A673 (cell line): Measurements from ENCODE around the gene GPR158. TPM values are rescaled to one million over a fixed set of nuclear protein-coding genes. Genes with fewer than 3 reads are reported as not detected.

Experiments used
- BruUV-seq: library from RNA; stranded (reverse); fragments of 400-500 nt; replicated peaks from 2 replicates; lab custom pipeline; 2021; lab: Mats Ljungman, UMichigan
- CTCF ChIA-PET: fragments of 300-600 bp; sonication (Branson Sonifier 250); formaldehyde crosslinking; loops from one replicate; lab custom pipeline; 2022; ENCODE audit warnings: antibody characterized with exemption; lab: Charles Lee
- POLR2A ChIA-PET: fragments of 300-600 bp; sonication (Branson Sonifier 250); formaldehyde crosslinking; loops from one replicate; lab custom pipeline; 2022; ENCODE audit warnings: antibody characterized with exemption; ENCODE audit not compliant: low non-redundant PET; lab: Charles Lee
- DNase-seq: peaks from one replicate; pipeline ENCODE4 v3.0.0-alpha.2; 2015; ENCODE audit warnings: low spot score
- H3K27ac ChIP-seq: fragments of 200-600 bp; sonication (generic); 2 replicates; pipeline ENCODE4 v1.5.1; 2016; ENCODE audit warnings: mixed run types, low read depth, mild to moderate bottlenecking, mixed read lengths, antibody characterized with exemption, low read length; ENCODE audit not compliant: poor library complexity, severe bottlenecking
- H3K27me3 ChIP-seq: fragments of 200-600 bp; sonication (generic); replicated peaks from 2 replicates; pipeline ENCODE4 v1.6.1; 2017; ENCODE audit warnings: mixed run types, low read depth, mild to moderate bottlenecking, mixed read lengths, antibody characterized with exemption, low read length; ENCODE audit not compliant: insufficient read depth, poor library complexity
- H3K36me3 ChIP-seq: fragments of 200-600 bp; sonication (generic); 2 replicates; pipeline ENCODE4 v1.6.1; 2016; ENCODE audit warnings: mixed run types, mild to moderate bottlenecking, mixed read lengths, antibody characterized with exemption, low read length; ENCODE audit not compliant: insufficient read depth, poor library complexity, severe bottlenecking
- H3K4me1 ChIP-seq: fragments of 200-600 bp; sonication (generic); 2 replicates; pipeline ENCODE4 v1.6.1; 2017; ENCODE audit warnings: mixed run types, mild to moderate bottlenecking, mixed read lengths, antibody characterized with exemption, low read length; ENCODE audit not compliant: insufficient read depth, poor library complexity, severe bottlenecking
- H3K4me3 ChIP-seq: fragments of 200-600 bp; sonication (generic); 2 replicates; pipeline ENCODE4 v1.5.1; 2016; ENCODE audit warnings: low read depth, mixed run types, mild to moderate bottlenecking, mixed read lengths, low read length; ENCODE audit not compliant: poor library complexity, severe bottlenecking
- H3K9me3 ChIP-seq: fragments of 200-600 bp; sonication (generic); 2 replicates; pipeline ENCODE4 v1.6.1; 2016; ENCODE audit warnings: mixed run types, low read depth, mild to moderate bottlenecking, mixed read lengths, antibody characterized with exemption, low read length; ENCODE audit not compliant: poor library complexity, severe bottlenecking
- EZH2 ChIP-seq: fragments of 200-600 bp; sonication (generic); IDR thresholded peaks from 2 replicates; pipeline ENCODE4 v1.6.1; 2017; ENCODE audit warnings: borderline replicate concordance, low read depth, mild to moderate bottlenecking, mixed read lengths, antibody characterized with exemption, low read length; ENCODE audit not compliant: poor library complexity, severe bottlenecking
- intact Hi-C: fragments of 100-400 bp; cut with micrococcal nuclease; formaldehyde crosslinking; loops from one replicate; pipeline ENCODE4 v1.10.0; 2022; ENCODE audit not compliant: unreplicated experiment
- total RNA-seq: library from RNA; stranded (reverse); gene quantifications from 2 replicates; pipeline ENCODE4 v1.2.3, GENCODE V29; 2021
- TF ChIP-seq, protein P1 (sequence below): fragments of 300-800, 200-600 bp; sonication (generic); conservative IDR thresholded peaks from 2 replicates; pipeline ENCODE4 v1.5.1; 2017; ENCODE audit warnings: low read depth, mild to moderate bottlenecking, antibody characterized with exemption, low read length, moderate library complexity, mixed read lengths

Gene GPR158
- total RNA-seq, 1 experiment from 2014 or later = not detected

DNA sequence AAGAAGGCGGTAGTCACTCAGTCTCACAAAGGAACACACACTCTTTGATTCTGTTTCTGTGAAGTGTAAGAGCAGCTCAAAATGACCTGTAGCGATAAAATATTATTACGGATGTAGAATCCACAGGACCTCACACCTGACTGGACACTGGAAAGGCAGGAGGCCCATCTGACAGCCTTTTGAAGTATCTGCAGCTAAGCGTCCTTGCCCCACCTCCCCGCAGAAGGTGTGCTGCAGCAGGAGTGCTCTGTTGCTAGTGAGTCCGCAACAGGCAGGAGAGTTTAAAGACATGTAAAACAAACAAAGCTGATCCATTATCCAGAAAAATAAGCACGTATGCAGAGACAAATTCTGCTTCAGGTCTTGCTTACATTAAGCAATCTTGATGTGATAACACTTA, 355.5 kb downstream of the GPR158 start:
- intact Hi-C loops = no loop called here

DNA sequence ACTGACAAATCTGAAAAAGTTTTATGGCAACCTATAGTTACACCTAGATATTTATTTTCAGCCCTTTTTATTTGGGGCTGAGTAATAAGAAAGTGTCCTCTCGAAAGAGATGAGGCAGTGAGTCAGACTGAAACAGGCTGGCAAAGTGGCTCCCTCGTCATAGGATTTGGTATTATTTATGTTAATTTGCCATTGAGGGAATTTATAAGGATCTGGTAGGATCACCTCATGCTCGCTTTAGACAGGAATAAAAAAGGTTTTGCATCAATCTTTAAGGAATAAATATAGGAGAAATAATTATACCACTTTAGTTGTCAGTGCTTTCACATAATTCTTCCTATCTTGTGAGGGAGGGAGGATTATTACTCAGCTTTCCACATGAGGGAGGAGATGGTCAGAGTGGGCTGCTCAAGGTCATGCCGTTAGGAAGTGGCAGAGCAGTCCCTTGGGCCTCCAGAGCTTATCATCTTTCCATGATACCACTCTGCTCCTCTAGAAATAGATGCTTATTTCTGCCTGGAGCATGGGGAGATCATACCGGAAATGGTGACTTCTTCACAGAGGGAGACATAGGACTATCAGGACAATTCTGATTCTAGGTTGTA, 356.8 kb downstream of the GPR158 start:
- TF ChIP-seq EZH2 = no peak
- TF ChIP-seq, protein P1, sequence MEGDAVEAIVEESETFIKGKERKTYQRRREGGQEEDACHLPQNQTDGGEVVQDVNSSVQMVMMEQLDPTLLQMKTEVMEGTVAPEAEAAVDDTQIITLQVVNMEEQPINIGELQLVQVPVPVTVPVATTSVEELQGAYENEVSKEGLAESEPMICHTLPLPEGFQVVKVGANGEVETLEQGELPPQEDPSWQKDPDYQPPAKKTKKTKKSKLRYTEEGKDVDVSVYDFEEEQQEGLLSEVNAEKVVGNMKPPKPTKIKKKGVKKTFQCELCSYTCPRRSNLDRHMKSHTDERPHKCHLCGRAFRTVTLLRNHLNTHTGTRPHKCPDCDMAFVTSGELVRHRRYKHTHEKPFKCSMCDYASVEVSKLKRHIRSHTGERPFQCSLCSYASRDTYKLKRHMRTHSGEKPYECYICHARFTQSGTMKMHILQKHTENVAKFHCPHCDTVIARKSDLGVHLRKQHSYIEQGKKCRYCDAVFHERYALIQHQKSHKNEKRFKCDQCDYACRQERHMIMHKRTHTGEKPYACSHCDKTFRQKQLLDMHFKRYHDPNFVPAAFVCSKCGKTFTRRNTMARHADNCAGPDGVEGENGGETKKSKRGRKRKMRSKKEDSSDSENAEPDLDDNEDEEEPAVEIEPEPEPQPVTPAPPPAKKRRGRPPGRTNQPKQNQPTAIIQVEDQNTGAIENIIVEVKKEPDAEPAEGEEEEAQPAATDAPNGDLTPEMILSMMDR = no peak
- Histone ChIP-seq H3K4me3 (no peak overlapping the region), H3K4me1 (no peaks in the 10 kb centered on the region), H3K36me3 (no peaks in the 10 kb centered on the region), H3K27ac (no peak overlapping the region), H3K9me3 (no peaks in the 10 kb centered on the region), H3K27me3 (peaks cover 7% of the 10 kb centered on the region)
- no peak for DNase-seq
- ChIA-PET POLR2A (no interaction called here), CTCF (no interaction called here)
- no TSS peak for BruUV-seq
- intact Hi-C loops = no loop called here

More for the DNA sequence above, 355.5 kb downstream of the GPR158 start:
- Histone ChIP-seq H3K4me3 (no peak overlapping the region), H3K27ac (no peak overlapping the region), H3K27me3 (peaks cover 7% of the 10 kb centered on the region), H3K36me3 (no peaks in the 10 kb centered on the region), H3K9me3 (no peaks in the 10 kb centered on the region), H3K4me1 (no peaks in the 10 kb centered on the region)
- no peak for TF ChIP-seq EZH2
- TF ChIP-seq, protein P1 = no peak
- POLR2A ChIA-PET = no interaction called here
- DNase-seq = no peak
- BruUV-seq = no TSS peak
- CTCF ChIA-PET = no interaction called here

DNA sequence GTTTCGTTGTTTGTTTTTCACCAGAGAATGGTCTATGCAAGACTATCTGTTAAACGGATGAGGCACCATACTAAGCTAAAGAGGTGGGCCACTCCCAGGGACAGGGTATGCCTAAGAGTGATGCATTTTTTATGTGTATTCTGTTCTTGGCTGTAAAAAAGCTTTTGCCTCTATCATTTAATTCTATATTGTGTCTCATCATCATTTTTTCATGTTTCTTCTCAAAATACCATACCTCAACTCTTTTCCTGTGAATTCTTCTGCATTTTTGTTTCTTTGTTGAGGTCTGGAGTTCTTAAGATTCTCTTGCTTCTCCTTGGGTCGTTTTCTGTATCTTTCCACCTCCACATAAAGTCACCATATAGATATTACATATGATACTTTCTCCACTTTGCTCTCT, 357.4 kb downstream of the GPR158 start:
- no peak for TF ChIP-seq EZH2
- TF ChIP-seq, protein P1 = no peak
- BruUV-seq = no TSS peak

More for the DNA sequence above, 357.4 kb downstream of the GPR158 start:
- H3K4me3 ChIP-seq = no peak overlapping the region
- no peaks in the 10 kb centered on the region for H3K9me3 ChIP-seq
- H3K36me3 ChIP-seq = no peaks in the 10 kb centered on the region
- H3K4me1 ChIP-seq = no peaks in the 10 kb centered on the region
- CTCF ChIA-PET = no interaction called here
- H3K27me3 ChIP-seq = peaks cover 7% of the 10 kb centered on the region
- no peak overlapping the region for H3K27ac ChIP-seq
- POLR2A ChIA-PET = no interaction called here
- no peak for DNase-seq
- intact Hi-C loops = no loop called here
